HG02884 (cell line): ENCODE measurements around the gene PIH1D1.

Experiments
- ATAC-seq: cut with Tn5 transposase; IDR thresholded peaks from one replicate; pipeline ENCODE4 v1.9.1; 2021; ENCODE audit warnings: mild to moderate bottlenecking, moderate library complexity; ENCODE audit not compliant: unreplicated experiment

Gene PIH1D1

GRCh38 chr19:49436381-49437017, 15.1 kb downstream of the PIH1D1 start:
- ATAC-seq: no peak

DNA sequence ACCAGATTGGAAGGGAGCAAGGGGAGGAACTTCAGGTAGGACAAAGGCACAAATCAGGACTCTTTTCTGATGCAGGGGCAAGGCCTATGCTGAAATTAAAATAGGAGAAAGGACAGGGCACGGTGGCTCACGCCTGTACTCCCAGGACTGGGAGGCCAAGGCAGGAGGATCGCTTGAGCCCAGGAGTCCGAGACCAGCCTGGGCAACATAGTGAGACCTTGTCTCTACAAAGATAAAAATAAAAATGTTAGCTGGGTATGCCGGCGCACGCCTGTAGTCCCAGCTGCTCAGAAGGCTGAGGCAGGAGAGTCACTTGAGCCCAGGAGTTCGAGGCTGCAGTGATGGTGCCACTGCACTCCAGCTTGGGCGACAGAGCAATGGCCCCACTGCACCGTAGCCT, 15.9 kb downstream of the PIH1D1 start:
- no peak for ATAC-seq

DNA sequence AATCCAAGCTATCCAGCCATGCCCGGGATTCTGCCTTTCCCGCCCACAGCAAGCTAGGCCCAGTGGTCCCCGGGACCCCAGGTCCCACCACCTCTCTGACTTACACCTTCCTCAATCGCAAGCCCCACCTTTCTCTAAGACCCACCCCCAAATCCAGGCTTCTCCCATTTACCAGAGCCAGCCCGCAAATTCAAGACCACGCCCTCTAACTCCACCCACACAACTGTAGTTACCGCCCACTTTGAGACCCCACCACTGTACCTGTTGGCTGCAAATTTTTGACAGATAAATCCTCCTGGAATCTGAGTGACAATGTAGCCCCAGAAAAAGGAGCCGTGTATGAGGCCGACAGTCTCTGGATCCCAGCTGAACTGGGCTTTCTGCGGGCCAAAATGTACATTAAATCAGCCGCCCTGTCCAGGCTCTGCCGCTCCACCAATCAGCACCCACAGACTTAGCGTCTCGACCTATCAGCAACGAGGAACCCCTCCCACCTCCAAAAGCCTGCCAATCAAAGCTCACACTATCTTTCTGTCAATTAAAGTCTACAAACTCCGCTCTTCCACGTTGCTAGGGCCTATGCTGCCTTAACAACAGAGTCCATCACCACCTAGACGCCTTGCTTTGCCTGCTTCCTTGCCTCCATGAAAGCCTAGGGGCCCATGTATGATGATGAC, 16.6 kb downstream of the PIH1D1 start:
- no peak for ATAC-seq

GRCh38 chr19:49433240-49433901, 18.2 kb downstream of the PIH1D1 start:
- no peak for ATAC-seq

GRCh38 chr19:49432141-49433073, 19.2 kb downstream of the PIH1D1 start:
- ATAC-seq: no peak

GRCh38 chr19:49431330-49431749, 20.3 kb downstream of the PIH1D1 start:
- ATAC-seq: no peak

DNA sequence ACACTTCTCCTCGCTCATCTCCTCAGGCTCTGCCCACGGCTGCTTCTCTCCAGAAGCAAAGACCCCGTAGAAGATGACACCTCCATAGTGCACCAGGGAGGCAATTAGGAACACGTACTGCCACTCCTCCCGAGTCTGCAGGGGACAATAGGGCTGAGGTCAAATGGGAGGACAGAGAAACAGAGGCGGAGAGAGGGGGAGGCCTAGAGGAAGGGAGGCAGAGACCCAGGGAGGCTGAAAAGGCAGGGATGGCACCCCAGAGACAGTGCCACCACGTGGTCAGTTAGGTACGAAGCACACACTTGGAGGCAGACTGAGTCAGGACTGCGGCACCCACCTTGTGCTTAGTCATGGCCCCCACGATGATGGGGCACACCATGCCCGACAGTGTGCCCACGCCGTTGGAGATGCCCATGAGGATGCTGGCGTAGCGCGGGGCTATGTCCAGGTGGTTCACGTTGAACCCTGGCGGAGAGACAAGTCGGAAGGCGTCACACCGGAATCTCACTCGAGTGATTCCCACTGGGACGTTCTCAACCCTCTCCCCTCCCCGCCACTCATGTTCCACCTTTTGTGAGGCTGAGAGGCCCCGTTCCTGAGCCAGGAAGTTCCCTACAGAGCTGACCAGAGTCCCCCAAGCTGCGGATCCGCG, 20.8 kb downstream of the PIH1D1 start:
- no peak for ATAC-seq

- ATAC-seq: no peak
Measured at GRCh38 chr19:49430172-49430677, 21.4 kb downstream of the PIH1D1 start.

GRCh38 chr19:49428547-49429451, 22.8 kb downstream of the PIH1D1 start:
- ATAC-seq: no peak

DNA sequence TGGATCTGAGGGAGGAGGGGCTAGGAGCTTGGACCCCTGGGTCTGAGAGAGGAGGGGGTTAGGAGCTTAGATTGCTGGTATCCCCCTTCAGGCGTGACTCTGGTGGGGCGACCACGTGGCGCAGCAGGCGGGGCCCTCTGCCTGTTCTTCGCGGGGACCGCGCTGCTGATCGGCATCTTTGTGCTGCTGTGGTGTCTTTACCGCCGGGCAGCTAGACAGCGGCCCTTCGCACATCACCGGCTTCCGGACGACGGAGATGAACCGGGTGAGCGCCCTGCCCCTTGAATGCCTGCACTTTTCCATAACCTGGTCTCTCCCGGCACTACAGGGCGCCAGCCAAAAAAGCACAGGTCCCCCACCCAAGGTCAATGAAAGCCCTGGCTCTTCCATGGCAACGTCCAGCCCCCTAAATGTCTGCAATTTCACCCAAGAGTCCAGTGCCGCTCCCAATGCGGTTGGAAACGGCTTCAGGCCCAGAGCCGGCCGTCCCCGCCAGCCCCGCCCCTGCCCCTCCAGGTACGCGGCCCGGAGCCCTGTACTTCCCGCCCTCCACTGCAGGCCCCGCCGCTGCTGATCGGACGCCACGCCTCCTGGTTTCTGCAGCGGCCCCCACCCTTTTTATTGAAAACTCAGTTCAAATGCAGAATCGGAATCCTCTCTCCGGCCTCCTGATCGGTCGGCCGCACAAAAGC, 23.6 kb downstream of the PIH1D1 start:
- no peak for ATAC-seq

- ATAC-seq: no peak
Measured at GRCh38 chr19:49427339-49427738, 24.3 kb downstream of the PIH1D1 start.

DNA sequence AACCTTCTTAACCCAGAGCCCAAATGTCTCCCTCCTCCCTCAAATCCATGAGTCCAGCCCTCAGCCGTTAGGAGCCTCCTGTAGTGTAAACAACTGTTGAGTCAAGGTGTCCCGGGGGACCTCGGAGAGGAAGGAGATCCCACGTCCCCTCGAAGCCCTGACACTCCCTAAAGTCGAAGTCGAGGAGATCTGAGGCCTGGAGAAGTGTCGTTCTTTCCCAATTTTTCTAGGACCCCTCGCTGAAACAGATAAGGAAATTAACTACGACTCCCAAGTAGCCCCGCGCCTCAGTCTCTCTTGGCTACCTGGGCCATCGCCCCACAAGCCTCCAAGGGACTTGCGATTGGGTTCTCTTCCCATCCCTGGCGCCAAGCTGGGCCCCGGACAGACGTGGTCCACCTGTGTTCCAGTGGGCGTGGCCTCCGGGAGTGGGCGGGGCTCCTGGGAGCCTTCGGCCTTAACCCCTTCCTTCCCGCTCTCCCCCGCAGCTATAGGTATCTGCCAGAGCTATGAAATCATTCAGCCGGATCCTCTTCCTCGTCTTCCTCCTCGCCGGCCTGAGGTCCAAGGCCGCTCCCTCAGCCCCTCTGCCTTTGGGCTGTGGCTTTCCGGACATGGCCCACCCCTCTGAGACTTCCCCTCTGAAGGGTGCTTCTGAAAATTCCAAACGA, 25.6 kb downstream of the PIH1D1 start:
- no peak for ATAC-seq

DNA sequence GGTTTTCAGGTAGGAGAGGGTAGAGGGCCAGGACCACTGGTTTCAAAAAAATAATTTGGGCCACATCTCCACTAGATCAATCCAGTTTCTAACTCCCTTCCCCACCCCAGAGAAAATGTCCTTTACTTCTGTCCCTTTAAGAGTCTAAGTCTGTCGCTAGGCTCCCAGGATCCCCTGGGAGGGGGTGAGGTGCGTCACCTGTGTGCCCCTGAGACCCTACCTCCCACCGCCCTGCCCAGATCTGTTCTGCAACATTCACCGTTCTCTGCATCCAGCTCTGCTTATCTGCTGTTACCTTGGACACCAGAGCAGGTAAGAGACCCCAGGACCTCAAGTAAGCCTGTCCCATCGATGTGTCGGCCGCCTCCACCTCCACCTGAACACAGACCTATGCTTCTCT, 26.4 kb downstream of the PIH1D1 start, which contains the start of gene GFY:
Gene GFY (plus strand): TSS at position 211 of the 400 bp plus-strand sequence. CDS start 1,043 bp downstream, outside the sequence.
- no peak for ATAC-seq

DNA sequence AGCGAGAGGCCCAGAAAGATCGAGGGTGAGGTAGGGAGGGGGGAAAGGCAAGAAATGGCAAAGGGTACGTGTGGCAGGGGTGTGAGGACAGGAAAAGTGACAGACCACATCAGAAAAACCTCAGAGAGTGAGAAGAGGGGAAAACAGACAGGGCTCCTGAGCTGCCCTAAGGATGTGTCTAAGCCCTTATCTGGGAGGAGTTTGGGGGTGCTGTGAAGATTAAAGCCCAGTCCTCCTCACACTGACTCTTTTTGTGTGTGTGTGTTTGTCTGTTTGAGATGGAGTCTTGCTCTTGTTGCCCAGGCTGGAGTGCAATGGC, 27.7 kb downstream of the PIH1D1 start:
- no peak for ATAC-seq

GRCh38 chr19:49423071-49423984, 28.3 kb downstream of the PIH1D1 start, which contains the start of gene PTH2:
Gene PTH2, minus strand, starts transcription at chr19:49423441. Its CDS starts 102 bp downstream, at chr19:49423339.
- no peak for ATAC-seq

GRCh38 chr19:49422407-49423070, 29.1 kb downstream of the PIH1D1 start:
- no peak for ATAC-seq

GRCh38 chr19:49421878-49422202, 29.8 kb downstream of the PIH1D1 start:
- ATAC-seq: no peak
